GM21381 (cell line): Measurements from ENCODE around the gene CCDC3.

Experiments
- ATAC-seq: cut with Tn5 transposase; IDR thresholded peaks from one replicate; pipeline ENCODE4 v1.9.1; 2021; ENCODE audit warnings: mild to moderate bottlenecking, moderate library complexity; ENCODE audit not compliant: unreplicated experiment

The CCDC3 gene

DNA sequence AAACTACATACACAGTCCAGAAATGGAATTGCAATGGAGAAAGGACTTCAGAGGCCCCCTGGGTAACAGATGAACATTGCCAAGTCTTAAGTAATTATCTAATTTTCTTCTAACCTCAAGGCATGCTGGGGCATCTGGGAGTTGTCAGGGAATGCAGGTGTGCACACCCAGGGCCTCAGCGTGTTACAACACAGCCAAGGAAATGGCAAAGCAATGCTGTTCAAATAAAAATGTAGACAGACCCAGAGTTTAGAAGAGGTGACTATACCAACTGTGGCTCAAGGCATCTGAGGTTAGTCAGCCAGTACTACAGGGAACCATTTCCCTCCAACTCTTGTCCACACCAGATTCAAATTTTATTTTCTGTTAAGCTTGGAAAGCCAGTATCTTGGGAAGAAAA, 73.6 kb downstream of the CCDC3 start:
- ATAC-seq, result no peak

DNA sequence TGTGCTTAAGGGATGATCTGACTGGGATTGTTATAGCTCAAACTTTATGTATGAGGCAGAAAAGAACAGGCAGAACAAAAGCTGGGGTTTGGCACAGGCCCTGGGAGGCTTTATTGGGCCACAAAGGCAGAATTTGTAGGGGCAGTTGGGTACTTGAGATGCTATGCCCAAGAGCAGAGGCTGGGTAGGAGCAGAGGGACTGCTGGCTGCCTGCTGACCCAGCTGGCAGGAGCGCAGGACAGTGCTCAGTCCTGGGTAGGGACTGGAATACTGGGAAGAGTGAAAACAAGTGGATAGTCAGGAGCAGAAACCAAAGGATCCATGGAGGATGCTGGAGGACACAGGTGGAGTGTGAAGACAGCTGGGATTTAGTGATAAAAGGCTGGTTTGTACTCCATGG, 75.7 kb downstream of the CCDC3 start:
- ATAC-seq, result no peak

DNA sequence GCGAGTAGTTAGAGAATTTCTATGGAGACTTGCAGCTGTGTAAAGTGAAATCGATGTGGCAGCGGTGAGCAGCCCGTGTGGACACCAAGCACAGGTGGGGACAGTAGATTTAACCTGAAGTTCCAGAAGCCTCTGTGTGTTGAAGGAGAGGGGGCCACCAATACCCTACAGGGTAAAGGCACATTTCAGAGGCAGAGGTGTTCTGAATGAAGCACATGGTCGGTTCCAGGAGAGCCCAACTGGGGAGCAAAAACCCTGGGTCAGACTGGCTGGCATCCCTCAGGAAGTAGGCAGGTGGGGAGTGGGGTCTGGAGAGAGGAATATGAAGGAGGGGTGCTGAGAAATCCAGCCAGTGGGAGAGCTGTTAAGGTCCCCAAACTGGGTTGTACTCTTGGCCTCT, 76.6 kb downstream of the CCDC3 start:
- no peak for ATAC-seq

DNA sequence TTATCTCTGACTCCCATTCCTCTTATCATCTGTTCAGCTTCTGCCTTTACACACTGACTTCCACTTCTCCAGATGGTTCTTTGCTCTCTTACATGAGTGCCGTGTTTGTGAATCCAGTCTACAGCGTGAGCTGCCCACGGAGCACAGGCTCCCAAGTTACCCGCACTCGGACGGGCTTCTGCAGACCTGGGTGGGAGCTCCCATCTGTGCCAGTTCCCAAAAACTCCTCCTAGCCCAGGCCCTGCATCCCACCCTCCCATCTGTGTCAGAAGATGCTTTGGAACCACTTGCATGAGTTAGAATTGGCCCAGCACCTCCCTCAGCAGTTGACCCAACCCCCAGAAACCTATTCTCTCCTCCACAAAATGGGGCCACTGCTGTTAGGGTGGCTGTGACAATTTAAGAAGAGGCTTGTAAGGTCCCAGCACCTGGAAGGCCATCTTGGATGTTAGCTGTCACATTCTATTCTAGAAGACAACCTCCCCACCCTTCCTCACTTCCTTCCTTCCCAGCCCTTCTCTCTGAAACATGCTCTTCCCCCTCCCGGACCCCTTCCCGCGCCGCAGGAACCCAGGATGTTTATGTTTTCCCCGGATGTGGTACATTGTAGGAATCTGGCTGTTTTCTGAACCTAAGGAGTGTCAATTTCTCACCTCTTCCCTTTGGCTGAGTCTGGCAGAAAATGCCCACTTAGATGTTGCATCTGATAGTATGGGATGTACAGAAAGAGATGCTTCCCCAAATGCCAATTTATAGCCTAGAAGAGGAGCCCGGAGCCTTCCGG, 79.2 kb downstream of the CCDC3 start:
- ATAC-seq, result no peak

DNA sequence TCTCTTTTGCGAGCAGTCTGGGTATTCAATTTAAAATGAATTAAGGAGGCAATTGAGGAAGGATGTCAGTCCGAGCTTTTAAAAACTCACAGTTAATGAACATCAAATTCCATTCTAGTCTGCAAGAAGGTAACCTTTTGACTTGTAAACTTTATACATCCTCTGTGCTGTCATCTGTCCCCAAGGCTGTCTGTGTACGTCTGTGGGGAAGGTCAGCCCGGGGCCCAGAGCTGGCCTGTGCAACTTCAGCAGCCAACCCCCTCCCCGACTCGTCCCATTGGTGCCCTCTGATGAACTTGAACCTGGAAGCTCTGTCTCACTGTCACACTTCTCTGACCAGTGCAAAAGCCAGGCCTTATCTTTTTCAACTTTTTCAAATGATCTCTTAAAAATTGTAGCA, 80.3 kb downstream of the CCDC3 start:
- ATAC-seq, result no peak

DNA sequence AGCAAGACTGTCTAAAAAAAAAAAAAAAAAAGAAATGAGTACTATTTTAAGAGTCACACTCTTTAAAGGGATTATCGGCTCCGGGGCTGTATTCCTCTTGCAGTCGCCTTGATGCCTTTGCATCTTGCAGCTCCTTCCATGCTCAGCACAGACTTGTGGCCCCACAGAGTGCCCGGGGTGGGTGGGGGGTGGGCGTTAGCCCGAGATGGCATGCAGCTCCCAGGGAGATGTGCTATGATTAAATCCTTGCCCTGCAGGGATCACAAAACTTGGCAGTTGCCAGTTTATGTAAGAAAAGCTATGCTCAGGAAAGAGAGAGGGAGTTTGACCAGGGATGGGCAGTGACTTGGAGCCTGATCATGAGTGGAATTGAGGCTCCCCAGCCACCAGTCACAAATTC, 81.9 kb downstream of the CCDC3 start:
- ATAC-seq, result no peak

DNA sequence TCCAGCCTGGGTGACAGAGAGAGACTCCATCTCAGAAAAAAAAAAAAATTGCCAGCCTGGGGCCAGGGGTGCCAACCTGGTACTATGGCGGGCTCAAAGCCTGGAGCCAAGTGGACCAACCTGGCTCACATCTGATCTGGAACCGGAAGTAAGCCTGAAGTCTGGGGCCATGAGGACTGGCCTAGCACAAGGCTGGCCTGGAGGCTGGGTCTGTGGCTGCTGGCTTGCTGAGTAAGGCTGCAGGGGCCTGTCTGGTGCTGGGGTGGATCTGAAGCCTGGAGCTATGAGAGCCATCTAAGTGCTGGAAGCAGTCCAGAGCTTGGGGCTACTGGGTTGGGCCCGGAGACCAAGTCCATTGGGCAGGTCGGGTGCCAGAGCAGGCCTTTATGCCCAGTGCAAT, 84.9 kb downstream of the CCDC3 start:
- no peak for ATAC-seq

DNA sequence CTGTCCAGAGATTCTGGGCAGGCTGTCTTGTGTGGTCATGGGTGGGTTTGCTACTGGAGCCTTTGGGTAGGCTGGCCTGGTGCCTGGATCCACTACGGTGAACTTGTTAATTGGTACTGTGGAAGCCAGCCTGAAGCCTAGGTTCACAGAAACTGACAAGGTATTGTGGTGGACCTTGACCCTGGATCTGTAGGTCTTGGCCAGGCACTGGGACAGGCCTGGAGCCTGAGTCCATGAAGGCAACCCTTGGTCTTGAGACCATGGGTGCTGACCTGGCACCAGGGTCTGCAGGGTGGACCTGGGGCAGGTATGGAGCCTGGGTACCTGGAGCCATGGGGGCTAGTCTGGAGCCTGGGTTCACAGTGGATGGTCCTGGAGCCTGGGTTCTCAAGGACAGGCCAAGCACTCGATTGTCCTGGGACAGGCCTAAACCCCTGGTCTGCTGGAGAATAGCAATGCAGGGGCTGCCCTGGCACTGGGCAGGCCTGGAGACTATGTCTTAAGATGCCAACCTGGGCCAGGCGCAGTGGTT, 85.8 kb downstream of the CCDC3 start:
- no peak for ATAC-seq

DNA sequence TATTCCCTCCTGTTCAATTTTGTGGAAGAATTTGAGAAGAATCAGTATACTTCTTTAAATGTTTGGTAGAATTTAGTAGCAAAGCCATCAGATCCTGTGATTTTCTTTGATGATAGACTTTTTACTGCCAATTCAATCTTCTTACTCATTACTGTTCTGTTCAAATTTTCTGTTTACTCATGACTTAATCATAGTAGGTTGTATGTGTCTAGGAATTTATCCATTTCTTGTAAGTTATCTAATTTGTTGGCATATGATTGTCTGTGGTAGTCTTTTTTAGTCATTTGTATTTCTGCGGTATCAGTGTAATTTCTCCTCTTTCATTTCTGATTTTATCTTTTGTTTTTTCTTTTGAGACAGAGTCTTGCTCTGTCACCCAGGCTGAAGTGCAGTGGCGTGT, 87.4 kb downstream of the CCDC3 start:
- no peak for ATAC-seq

DNA sequence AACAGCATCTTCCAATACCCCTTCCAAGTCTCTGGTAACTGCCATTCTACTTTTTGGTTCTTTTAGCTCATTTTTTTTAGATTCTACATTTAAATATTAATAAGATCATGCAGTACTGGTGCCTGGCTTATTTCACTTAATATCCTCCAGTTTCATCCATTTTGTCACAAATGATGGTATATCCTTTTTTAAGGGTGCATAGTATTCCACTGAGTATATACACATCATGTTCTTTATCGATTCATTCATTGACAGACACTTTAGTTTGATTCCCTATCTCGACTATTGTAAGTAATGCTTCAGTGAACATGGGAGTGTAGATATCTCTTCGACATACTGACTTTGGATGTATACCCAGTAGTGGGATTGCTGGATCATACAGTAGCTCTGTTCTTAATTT, 89.7 kb downstream of the CCDC3 start:
- no peak for ATAC-seq

DNA sequence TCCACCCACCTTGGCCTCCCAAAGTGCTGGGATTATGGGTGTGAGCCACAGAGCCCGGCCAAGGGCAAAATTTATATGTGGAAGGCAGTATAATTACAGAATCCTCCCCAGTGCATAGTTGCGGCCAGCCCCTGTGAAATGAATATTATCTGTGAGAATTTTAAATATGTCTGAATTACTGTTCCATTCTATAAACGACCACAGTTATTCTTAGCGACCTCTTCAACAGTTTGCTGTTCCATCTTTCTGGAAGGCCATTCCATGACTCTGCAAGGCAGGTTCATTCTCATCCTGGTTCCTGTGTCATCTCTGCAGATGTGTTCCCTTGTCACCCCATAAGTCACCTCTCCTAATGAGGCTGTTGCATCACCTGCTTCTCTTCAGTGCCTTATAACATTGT, 90.7 kb downstream of the CCDC3 start:
- ATAC-seq, result no peak

DNA sequence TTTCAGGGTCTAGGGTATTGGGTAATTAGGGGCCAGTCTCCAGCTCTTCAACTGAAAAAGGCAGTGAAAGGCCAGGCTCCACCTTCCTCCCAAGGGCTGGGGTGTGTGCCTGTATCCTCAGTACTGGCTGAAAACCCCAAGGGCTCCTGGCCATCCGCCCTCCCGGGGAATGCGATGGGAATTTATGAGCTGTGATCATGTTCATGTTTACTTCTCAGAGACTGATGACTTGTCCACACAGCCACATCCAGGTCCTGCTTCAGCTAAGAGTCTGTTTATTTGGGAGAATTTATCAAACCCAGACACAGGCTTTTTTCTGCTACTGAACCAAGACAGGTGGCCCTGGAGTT, 91.7 kb downstream of the CCDC3 start:
- no peak for ATAC-seq

DNA sequence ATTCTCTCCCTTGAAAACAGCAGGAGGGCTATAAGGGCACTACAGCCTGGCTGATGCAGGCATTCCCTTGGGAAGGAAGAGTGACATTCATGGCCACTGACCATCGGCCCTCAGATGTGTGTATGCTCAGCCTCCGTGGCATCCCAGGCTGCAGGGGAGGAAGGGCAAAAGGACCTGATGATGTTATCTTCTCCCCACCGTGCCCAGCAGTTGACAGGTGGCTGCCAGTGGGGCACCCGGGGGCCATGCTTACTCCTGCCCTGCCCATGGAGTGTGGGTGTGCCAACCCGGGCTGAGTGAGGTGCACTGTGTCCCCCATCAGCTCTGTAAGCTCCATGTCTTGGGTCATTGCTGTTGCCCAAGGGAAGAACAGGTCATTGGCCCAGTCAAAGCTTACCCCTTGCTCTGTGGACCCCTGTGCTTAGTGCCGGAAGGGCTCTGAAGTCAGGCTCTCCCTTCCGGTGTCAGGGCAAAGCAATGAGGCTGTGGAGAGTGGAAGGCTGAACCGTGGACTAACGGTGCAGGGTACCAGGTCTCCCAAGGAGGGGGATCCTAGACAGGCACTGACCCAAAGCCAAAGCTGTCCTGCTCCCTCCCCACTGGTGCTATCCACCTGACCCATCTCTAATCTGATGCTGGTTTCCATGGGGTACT, 92.2 kb downstream of the CCDC3 start:
- no peak for ATAC-seq

DNA sequence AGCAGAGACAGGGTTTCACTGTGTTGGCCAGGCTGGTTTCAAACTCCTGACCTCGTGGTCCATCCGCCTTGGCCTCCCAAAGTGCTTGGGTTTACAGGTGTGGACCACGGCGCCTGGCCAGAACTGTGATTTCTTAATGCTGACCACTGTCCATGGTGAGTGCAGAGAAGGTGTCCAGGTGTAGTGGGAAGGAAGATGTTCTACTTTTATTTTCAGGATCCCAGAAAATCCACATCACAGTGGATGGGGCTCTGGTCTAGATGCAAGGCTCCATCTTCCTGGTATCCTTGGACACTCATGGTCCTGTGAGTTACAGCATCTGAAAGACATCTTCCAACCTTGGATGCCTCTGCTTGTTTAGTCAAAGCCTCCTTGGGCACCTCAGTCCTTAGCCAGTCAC, 92.7 kb downstream of the CCDC3 start:
- no peak for ATAC-seq

DNA sequence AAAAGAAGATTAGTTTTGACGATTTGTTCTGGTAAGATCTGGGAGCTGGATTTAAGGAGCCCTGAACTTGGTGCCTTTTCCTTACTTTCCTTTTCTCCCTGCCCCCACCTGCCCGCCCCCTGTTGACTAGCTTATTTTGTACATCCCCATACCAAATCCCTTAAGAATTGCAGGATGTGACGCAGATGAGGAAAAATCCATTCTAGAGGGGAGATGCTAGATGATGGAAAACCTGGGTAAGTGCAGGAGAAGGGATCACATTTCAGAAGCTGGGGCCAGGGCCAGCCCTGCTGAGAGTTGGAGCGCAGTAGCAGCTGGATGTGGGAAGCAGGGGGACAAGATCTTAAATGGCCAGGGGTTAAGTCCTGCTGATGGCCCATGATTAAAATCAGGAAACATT, 93.9 kb downstream of the CCDC3 start:
- no peak for ATAC-seq

DNA sequence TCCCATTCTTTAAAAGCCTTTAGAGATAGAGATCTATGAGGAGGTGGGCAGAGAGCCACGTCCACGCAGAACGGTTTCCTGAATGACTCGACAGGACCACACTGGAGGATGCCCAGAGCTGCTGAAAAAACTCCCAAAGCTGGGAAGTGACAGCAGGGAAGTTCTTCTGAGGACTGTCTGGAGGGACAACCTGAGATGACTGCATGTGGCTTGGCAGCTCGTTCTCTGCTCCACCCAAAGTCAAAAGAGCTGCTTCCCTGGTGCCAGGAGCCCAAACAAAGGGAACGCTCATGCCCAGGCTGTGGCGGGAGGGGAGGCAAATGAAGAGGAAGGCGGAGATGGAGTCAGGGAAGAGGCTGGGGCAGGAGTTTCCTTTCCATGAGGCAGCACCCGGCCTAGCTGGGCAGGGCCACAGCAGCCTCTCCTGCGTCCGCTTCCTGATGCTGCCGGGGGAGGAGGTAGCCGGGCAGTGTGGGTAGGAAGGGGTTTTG, 95.4 kb downstream of the CCDC3 start:
- ATAC-seq, result no peak

DNA sequence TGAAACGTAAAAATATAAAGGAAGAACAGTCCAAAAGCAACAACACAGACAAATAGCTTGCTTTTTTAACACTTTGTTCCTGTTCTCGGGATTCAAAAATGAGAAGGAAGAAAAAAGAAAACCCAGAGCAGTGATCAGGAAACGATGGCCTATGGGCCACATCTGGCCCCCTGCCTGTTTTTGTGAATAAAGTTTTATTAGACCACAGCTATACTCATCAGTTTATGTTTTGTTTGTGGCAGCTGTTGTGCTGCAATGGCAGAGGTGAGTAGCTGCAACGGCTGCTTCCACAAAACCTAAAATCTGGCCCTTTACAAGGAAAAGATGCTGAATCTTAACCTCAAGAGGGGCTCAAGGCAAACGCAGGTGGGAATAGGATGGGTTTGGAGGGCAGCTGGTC, 96.4 kb downstream of the CCDC3 start:
- ATAC-seq, result no peak

DNA sequence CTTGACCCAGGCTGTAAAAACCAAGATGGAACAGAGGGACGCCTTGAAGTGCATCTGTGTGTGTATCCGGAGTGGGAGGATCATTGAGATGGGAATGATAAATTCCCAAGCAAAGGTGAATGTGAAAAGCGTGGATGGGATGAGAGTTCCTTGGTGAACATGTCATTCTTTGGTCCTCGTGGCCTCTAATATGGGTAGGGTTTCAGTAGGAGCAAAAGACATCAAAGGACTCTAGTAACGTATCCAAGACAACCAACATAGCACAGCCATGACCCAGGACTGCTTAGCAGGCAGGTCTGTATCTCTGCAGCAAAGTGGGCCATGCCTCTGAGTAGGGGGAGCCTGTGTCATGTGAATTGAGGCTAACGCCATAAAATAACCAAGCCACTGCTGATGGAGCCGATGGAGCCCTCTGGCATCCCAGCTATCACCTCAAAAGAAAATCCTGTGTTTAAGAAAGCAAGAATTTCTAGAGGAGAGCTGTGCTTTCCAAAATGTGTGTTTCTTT, 98.6 kb downstream of the CCDC3 start:
- ATAC-seq, result no peak

DNA sequence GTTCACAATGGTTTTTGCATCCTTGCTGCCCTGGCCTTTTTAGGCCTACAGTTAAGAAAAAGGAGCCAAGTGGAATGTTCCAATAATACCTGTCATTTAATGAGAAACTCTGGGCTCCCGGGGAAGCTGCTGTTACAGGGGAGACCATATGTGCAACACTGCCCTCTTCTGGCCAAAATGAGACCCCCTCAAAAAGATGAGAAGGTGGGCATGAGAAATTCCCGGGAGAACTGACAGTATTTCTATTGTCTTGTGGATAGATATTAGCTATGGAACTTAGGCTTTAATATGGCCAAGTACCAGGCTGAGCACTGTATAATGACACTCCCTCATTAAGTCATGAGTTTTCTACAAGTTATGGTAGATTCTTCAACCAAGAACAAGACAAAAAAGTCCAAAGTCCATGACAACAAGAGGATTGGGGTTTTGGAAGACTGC, 99.4 kb downstream of the CCDC3 start:
- ATAC-seq, result no peak

DNA sequence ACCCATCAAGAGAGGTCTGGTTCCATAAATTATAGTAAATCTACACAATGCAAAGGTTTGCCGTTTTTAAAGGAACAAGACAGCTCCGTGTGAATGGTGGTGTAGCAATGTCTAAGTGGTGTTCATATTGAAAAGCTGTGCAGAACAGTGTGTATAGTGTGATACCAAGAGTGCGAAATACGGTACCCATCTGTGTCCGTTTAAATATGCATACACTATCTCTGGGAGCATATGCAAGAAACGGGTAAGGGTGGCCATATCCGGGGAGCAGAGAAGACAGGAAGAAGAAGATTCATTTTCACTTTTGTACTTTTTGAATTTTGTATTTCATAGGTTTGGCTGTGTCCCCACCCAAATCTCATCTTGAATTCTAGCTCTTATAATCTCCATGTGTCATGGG, 102.0 kb downstream of the CCDC3 start:
- ATAC-seq, result no peak

DNA sequence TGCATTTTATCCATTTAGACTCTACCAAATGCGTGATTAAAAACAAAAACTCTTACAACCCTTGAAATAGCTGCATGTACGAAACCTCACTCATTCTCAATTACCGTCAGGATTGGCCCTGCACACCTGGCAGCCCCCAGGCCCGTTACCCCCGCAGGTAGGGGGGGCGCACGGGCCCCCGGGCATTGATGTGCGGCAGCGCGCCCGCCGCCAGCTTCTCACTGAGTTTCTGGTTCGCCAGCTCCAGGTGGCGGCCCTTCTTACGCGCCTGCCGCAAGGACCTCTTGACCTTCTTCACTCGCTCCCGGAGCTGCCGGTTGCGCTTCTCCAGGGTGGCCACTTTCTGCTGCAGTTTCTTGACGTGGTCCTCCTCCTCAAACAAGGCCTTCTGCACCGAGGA, 103.2 kb downstream of the CCDC3 start:
- ATAC-seq, result no peak

DNA sequence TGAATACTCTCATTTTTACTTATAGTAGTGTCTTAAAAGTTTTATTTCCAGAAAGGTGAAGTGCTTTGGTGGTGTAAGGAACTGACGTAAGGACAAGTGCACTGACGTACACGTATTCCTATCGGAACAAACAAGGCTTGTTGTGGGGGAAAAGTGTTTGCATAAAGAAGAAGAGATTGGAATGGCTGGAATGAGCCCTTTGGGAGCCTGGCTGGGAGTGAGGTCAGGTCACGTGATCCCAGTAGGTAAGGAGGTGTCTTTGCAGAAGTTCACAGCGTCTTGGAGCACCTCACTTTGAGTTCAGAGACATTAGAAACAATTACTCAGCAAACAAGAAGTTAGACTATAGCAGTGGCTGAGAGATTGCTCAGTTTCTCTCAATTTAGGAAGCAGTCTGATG, 104.2 kb downstream of the CCDC3 start:
- ATAC-seq, result no peak
